HG03460 (cell line): ENCODE measurements around the gene TBL3.
"Not testable (repeated sequence)": the region's sequence is repeated elsewhere in the genome, so short reads cannot be mapped to it uniquely, and the experiment has no call there.

Source experiments
- ATAC-seq: cut with Tn5 transposase; IDR thresholded peaks from one replicate; pipeline ENCODE4 v1.9.1; 2021; ENCODE audit not compliant: unreplicated experiment

The TBL3 gene

GRCh38 chr16:1942810-1943726, 28.8 kb upstream of the TBL3 start, which contains the start of gene MSRB1:
MSRB1 (minus strand) TSS chr16:1943199; CDS start chr16:1943156, 43 bp downstream.
- peak; percentile 84 for ATAC-seq

GRCh38 chr16:1944612-1945199, 27.1 kb upstream of the TBL3 start:
- no peak for ATAC-seq

DNA sequence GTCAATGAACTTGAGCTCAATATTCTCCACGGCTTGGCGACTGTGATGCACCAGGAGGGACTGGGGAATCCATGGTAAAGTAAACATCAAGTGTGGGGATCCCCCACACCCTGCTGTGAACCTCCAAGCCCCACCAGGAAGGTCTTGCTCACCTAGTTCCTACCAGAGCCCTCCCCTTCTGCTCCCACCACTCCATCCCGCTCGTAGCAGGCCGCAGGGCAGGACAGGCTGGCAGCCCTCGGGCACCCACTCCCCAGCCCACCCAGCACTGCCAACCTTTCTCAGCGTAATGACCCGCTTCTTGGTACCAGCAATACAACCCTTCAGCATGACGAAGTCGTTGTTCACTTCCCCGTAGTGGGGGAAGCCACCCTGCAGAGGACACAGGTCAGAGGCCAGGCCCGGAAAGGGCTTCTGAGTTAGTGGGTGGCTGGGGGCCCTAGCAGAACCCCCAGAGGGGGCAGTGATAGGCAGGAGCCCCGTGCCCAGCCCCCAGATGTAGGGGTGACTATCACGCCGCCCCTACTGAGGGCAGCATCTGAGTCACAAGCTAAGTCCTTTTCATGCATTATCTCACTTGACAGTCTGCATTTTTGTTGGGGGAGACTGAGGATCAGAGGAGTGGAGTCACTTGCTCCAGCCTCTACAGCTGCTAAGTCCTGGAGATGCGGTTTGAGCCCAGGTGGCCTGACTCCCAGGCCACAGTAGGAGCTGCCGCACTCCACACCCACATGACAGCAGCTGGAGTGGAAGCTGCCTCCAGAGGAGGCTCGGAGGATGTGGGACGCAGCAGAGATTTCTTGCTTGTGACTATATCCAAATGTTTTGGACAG, 26.1 kb upstream of the TBL3 start:
- no peak for ATAC-seq

DNA sequence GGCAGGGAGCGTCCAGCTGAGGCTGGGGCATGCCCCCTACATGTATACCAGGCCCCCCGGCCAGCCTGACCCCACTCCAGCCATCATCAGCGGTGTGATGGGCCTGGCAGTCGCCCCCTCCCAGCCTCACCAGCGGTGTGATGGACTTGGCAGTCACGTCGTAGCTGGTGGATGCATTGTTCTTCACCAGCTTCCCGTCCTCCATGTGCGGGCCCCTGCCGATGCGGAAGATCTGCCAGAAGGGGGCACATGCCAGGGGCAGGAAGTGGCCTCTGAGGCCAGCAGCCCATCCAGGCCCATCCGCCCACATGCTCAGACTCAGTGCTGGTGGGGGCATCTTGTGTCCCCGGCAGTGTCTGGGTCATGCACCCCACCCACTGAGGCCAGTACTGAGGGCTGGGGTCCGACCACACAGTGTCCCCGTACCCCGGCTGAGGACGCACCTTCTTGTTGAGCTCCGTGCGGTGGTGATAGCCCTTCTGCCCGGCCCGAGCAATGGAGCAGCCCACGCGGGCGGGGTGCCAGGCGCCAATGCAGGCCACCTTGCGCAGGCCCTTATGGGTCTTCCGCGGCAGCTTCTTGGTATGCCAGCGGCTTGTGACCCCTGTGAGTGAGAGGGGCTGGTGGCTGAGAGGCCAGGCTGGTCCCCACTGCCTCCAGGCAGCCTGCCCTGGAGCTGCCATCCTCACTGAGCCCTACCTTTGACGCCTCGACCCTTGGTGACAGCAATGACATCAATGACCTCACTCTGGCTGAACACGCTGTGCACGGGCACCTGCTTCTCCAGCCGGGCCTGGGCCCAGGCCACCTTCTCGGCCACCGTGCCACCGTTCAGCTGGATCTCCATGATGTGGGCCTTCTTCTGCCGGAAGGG, 25.1 kb upstream of the TBL3 start:
- no peak for ATAC-seq

DNA sequence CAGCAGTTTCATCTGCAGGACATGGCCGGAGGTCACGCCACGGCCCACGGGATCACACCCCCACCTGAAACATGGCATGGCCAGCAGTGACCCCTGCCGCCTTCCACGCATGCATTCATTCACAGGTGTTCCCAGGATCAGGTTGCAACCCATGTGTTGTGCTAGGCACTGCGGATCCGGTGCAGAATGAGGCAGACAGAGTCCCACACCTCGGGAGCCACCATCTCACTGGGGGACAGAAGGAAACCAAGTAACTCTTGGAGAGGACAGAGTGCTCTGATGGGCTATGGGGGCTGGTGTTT, 24.5 kb upstream of the TBL3 start:
- no peak for ATAC-seq

- ATAC-seq, result no peak
Observed at GRCh38 chr16:1949507-1949906, 22.3 kb upstream of the TBL3 start.

GRCh38 chr16:1950047-1950446, 21.8 kb upstream of the TBL3 start:
- no peak for ATAC-seq

DNA sequence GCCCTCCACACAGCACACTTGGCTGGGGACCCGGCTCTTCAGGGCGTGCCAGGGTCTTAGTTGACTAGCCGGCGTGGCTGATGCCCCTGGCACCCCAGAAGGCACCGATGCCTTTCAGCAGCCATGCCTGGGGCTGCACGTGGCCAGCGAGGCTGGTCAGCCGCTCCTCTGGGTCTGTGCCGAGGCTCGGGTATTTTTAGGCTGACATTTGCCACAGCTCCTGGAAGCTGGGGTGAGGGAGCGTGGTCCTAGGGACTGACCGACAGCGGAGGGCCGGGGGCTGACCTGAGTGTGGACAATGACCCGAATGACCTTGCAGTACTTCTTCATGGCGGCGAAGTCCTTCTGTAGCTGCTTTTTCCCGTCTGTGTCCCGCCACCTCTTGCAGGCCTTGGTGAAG, 21.3 kb upstream of the TBL3 start:
- ATAC-seq, result no peak

GRCh38 chr16:1953734-1954133, 18.1 kb upstream of the TBL3 start:
- no peak for ATAC-seq

GRCh38 chr16:1957434-1958142, 14.3 kb upstream of the TBL3 start:
- ATAC-seq, result not testable (repeated sequence)

DNA sequence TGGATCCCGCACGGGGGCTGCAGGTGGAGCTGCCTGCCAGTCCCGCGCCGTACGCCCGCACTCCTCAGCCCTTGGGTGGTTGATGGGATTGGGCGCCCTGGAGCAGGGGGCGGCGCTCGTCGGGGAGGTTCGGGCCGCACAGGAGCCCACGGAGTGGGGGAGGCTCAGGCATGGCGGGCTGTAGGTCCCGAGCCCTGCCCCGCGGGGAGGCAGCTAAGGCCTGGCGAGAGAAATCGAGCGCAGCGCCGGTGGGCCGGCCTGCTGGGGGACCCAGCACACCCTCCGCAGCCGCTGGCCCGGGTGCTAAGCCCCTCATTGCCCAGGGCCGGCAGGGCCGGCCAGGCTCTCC, 13.7 kb upstream of the TBL3 start:
- not testable (repeated sequence) for ATAC-seq

DNA sequence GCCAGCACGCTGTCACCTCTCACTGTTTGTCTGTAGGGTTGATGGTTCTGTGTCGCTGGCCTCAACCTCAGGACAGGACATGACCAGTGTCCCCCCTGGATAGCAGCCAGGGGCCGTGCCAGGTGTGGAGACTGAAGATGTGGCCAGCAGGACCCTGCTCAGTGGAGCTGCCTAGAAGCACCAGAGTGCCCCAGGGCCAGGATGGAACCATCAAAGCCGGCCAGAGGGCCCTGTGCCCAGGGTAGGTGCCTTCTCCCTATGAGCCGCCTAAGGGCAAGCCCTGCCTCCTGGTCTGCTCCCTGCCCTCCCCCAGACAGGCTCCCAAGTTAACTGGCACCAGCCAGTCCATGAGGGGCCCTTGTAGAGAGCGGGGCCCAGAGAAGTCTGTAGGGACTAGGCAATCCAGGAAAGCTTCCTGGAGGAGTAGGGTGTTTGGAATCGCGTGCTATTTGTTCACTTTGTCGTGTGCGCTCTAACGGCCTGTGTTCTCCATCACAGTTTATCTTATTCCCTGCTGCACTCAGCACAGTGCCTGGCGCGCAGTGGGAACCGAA, 13.1 kb upstream of the TBL3 start:
- no peak for ATAC-seq

GRCh38 chr16:1959269-1960039, 12.4 kb upstream of the TBL3 start, which contains the start of gene NDUFB10:
NDUFB10 (plus strand) TSS chr16:1959538; CDS start chr16:1959625, 87 bp downstream.
- peak; percentile 60 for ATAC-seq

DNA sequence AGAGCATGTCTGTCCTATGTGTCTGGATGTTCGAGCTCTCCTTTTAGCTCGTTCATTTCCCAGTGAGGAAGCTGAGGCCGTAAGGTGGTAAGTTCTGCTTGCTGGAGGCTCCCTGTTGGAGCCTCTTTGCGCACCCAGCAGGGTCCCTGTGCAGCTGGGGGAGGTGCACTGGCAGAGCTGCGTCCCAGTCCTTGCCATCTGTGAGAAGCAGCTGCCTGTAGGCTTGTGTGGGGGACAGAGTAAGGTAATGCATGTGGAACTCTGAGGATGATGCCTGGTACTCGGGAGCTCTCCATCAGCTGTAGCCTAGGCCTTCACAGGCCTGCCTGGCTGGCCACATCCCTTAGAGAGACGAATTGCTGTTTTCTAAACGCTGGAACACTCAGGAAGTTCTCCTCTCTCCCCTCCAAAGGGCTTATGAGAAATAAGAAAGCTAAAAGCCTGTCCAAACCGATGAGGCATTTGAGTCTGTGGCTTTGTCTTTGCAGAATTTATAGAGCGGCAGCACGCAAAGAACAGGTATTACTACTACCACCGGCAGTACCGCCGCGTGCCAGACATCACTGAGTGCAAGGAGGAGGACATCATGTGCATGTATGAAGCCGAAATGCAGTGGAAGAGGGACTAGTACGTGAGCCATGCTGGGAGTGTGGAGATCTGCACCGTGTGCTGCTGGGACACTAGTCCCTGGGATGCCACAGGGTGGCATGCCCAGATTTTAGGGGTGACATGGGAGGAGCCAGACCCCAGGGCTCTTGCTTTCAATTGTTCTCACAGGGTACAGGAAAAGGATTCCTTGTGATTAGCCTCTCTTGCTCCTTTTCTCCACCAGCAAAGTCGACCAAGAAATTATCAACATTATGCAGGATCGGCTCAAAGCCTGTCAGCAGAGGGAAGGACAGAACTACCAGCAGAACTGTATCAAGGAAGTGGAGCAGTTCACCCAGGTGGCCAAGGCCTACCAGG, 10.9 kb upstream of the TBL3 start:
- ATAC-seq, result no peak

DNA sequence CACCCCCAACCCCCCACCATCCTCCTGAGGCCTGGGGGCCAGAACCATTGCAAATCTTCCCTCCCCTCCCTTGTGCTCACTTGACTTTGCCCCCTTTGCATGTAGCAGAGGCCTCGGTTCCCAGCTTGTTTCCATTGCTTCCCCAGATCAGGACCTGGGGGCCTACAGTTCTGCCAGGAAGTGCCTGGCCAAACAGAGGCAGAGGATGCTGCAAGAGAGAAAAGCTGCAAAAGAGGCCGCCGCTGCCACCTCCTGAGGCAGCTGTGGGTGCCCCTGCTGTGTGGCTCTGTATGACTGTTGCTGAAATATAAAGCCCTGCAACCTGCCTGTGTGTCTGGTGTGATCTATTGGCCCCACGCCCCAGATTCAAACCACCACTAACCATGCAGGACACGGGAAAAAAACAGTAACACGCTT, 10.2 kb upstream of the TBL3 start:
- no peak for ATAC-seq

GRCh38 chr16:1962161-1963153, 9.4 kb upstream of the TBL3 start:
- ATAC-seq, result not testable (repeated sequence)
